Fibroblast of mammary gland (primary cell): ENCODE data around the gene AFAP1.

Experiments used
- DNase-seq: peaks from one replicate; pipeline ENCODE4 v3.0.0-alpha.2; 2010; ENCODE audit warnings: low read depth
- H3K4me3 ChIP-seq: 2 replicates; pipeline ENCODE4 v1.5.1; 2011; ENCODE audit warnings: low read depth, mild to moderate bottlenecking, low read length, moderate library complexity; ENCODE audit not compliant: control insufficient read depth
- CTCF ChIP-seq: conservative IDR thresholded peaks from 2 replicates; pipeline ENCODE4 v1.5.1; 2011; ENCODE audit warnings: low read depth, low read length, inconsistent platforms; ENCODE audit not compliant: control insufficient read depth, insufficient read depth

The AFAP1 gene

DNA sequence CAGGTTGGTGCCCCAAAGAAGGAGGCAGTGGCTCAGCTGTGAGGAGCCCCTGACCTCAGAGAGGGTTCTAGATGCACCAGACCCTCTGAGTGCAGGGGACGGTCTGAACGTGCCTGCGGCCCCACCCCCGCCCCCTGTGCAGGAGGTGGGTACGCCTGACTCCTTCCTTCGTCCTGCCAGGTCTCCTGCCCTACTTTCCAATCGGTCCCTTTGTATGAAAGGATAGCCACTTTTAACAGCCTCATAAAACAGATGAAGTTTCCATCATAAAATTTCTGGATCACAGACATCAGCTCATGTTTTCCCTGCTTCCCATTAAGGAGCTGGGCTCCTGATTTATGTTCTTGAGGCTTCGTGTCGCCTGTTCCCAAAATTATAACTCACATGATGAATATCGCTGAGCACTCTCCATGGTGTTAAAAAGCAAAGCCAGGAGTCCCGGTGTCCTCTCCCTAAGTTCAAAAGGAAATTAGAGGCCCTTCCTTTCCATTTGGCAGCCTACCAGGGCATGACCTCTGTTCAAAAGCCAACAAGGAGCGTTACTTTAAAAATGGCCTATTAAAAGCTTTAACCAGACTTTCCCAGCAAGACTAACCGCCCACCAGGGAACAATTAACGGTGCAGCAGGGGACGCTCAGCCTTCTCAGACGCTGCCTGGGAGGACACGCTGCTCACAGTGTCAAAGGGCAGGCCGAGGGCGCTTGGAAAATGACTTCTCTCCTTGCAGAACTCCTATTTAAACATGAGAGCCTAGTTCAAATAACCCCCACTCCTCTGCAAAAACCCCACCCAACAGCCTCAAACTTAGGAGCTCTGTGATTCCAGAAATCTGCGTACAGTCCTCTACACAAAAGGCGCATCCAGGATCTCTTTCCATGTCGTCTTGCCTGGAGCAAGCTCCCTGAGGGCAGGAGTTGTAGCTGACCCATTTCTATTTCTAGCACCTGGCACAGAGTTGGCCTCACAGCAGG, 181.9 kb downstream of the AFAP1 start:
- no peak overlapping the region for H3K4me3 ChIP-seq
- no peak for TF ChIP-seq CTCF
- DNase-seq, result no peak

DNA sequence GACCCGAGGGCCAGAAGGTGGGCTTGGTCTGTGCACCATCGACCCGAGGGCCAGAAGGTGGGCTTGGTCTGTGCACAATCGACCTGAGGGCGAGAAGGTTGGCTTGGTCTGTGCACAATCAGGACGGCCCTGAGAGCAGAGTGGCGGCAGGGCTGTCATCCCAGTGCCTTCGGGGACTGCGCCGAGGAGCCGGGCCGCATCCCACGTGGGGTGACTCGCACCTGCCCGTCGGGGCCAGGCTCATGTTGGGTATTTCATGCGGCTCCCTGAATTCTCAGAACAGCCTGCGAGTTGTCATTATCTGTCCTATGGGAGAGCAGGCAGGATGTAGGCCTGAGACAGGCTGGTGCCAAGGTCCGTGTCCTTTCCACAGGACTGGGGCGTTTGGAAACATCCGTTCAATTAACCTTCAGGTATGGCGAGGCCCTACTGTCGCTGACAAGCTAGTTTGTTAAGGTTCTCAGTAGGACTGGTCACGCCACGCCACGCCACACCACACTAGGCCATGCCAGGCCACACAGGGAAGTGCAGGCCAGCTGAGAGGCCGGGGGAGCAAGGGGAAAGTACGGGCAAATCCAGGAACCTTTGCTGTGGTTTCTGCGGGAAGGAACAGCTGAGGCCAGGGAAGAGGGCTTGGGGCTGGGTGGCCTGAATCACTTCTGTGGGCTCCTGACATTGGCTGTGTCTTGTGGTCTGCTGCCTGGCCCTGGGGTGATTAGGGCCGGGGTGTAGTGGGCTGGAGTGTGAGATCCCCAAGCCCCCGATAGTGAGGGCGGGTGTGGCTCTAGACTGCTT, 182.9 kb downstream of the AFAP1 start:
- H3K4me3 ChIP-seq, result no peak overlapping the region
- DNase-seq, result no peak
- no peak for TF ChIP-seq CTCF

DNA sequence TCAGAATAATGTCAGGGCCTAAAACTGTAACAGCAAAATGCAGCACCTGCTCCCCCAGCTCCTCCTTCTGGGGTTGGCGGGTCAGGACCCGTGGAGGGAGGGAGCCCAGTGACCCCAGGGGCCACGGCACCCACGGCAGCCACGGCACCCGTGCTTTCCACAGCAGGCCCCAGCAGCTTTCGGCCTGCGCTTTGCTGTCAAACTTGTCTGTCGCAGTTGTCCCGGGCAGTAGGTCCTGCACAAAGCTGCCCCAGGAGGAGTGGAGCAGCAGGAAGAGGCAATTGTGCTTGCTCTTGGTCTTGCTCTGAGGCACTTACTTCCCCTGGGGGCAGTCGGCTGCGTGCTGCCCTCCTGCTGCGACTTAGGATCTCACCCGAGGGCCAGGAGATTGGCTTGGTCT, 183.6 kb downstream of the AFAP1 start:
- no peak for TF ChIP-seq CTCF
- no peak overlapping the region for H3K4me3 ChIP-seq
- no peak for DNase-seq

DNA sequence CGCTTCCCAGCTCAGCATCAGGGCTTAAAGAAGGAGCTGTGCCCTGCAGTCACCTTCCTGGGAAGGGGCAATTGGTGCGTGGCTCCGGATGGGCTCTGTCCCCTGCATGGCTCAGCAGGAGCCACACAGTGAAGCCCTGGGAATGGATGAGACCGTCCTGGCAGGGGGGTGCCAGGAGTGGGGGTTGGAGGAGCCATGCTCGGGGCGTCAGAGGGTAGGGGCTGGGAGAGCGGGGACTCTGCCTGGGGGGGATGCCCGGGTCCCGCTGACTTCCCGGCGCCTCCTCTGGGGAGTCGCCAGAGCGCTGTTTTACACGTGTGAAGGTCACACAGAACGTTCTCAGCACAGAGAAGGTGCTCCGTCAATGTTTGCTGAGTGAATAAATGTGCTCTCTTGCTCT, 184.1 kb downstream of the AFAP1 start:
- no peak overlapping the region for H3K4me3 ChIP-seq
- DNase-seq, result no peak
- no peak for TF ChIP-seq CTCF

GRCh38 chr4:7754565-7755262, 184.9 kb downstream of the AFAP1 start:
- no peak overlapping the region for H3K4me3 ChIP-seq
- no peak for TF ChIP-seq CTCF
- DNase-seq, result no peak

- no peak for DNase-seq
- no peak for TF ChIP-seq CTCF
- no peak overlapping the region for H3K4me3 ChIP-seq
These were observed 185.7 kb downstream of the AFAP1 start for GRCh38 chr4:7753931-7754465.
